Measurements from ENCODE around the gene STRADB. TPM values are rescaled to one million over a fixed set of nuclear protein-coding genes. Genes with fewer than 3 reads are reported as not detected.

The STRADB gene
- 100 to 1,000 TPM in 1 of 2 donors, 10 to 100 TPM in 1; 56.1 to 199 TPM for total RNA-seq
- 10 to 100 TPM; 35.9 to 78.6 TPM for polyA plus RNA-seq

GRCh38 chr2:201451292-201452057 lies at the start of gene STRADB, which contains the start of gene TRAK2:
TSS of gene STRADB (plus strand) at chr2:201451740. CDS start at chr2:201454841, 3,101 bp downstream.
TSS of gene TRAK2 (minus strand) at chr2:201451458. CDS start at chr2:201420507, 30,951 bp downstream.
- TF ChIP-seq SP1 (IDR thresholded peaks at IDR 0.05) (peak; percentile 81), HNF4A (conservative IDR thresholded peaks at IDR 0.05) (peak in 1 of 2 donors; percentile 53), FOXA1 (IDR thresholded peaks at IDR 0.05) (peak; percentile 74), EGR1 (IDR thresholded peaks at IDR 0.05; ENCODE audit: low read depth in 2 of 2) (peak in 1 of 2 donors; percentile 75), YY1 (IDR thresholded peaks at IDR 0.05) (peak; percentile 96), RXRA (IDR thresholded peaks at IDR 0.05) (peak; percentile 75 to 84), RAD21 (IDR thresholded peaks at IDR 0.05) (peak; percentile 45 to 46), NR2F2 (IDR thresholded peaks at IDR 0.05) (peak; percentile 75), MAX (IDR thresholded peaks at IDR 0.05) (peak; percentile 34), ZBTB33 (IDR thresholded peaks at IDR 0.05) (peak; percentile 75), GABPA (IDR thresholded peaks at IDR 0.05 in 1 of 2, conservative IDR thresholded peaks at IDR 0.05 in 1 of 2) (peak in 1 of 2 donors; percentile 76), TAF1 (conservative IDR thresholded peaks at IDR 0.05) (peak; percentile 65), JUND (IDR thresholded peaks at IDR 0.05) (peak in 1 of 2 donors; percentile 14), HNF4G (IDR thresholded peaks at IDR 0.05) (no peak), CTCF (IDR thresholded peaks at IDR 0.05; ENCODE audit: low read depth, low read length, missing input control) (peak; percentile 1), FOXA2 (IDR thresholded peaks at IDR 0.05) (no peak)
- TF ChIP-seq, protein P1, sequence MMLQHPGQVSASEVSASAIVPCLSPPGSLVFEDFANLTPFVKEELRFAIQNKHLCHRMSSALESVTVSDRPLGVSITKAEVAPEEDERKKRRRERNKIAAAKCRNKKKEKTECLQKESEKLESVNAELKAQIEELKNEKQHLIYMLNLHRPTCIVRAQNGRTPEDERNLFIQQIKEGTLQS (IDR thresholded peaks at IDR 0.05) = no peak
- TF ChIP-seq, protein P2, sequence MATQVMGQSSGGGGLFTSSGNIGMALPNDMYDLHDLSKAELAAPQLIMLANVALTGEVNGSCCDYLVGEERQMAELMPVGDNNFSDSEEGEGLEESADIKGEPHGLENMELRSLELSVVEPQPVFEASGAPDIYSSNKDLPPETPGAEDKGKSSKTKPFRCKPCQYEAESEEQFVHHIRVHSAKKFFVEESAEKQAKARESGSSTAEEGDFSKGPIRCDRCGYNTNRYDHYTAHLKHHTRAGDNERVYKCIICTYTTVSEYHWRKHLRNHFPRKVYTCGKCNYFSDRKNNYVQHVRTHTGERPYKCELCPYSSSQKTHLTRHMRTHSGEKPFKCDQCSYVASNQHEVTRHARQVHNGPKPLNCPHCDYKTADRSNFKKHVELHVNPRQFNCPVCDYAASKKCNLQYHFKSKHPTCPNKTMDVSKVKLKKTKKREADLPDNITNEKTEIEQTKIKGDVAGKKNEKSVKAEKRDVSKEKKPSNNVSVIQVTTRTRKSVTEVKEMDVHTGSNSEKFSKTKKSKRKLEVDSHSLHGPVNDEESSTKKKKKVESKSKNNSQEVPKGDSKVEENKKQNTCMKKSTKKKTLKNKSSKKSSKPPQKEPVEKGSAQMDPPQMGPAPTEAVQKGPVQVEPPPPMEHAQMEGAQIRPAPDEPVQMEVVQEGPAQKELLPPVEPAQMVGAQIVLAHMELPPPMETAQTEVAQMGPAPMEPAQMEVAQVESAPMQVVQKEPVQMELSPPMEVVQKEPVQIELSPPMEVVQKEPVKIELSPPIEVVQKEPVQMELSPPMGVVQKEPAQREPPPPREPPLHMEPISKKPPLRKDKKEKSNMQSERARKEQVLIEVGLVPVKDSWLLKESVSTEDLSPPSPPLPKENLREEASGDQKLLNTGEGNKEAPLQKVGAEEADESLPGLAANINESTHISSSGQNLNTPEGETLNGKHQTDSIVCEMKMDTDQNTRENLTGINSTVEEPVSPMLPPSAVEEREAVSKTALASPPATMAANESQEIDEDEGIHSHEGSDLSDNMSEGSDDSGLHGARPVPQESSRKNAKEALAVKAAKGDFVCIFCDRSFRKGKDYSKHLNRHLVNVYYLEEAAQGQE (IDR thresholded peaks at IDR 0.05) = peak; percentile 58
- DNase-seq (ENCODE audit: low spot score) = peak; percentile 95
- no peaks in the 10 kb centered on the region for H3K9me3 ChIP-seq (ENCODE audit: control insufficient read depth in 4 of 4, low read length in 3 of 4)
- peak within 1 kb of the TSS; percentile 83 to 91 (median 91) for H3K4me3 ChIP-seq (ENCODE audit: low read depth in 1 of 3, low read length in 3 of 3)
- H3K9ac ChIP-seq (ENCODE audit: low read depth in 1 of 2, low read length in 2 of 2) = peak within 1 kb of the TSS; percentile 66 to 82
- peaks cover 7 to 32% (median 19%) of the 10 kb centered on the region in 4 donors for H3K4me1 ChIP-seq (ENCODE audit: control insufficient read depth in 4 of 4, insufficient read depth in 4 of 4, low read length in 3 of 4)
- H3K27ac ChIP-seq (ENCODE audit: low read depth in 1 of 2, low read length in 2 of 2) = peak within 1 kb of the TSS; percentile 62 to 87
- H3K27me3 ChIP-seq (ENCODE audit: control insufficient read depth in 4 of 4, insufficient read depth in 4 of 4, low read length in 3 of 4) = no peaks in the 10 kb centered on the region
- H3K36me3 ChIP-seq (ENCODE audit: control insufficient read depth in 4 of 4, insufficient read depth in 3 of 4, low read depth in 1 of 4, low read length in 3 of 4) = no peaks in the 10 kb centered on the region
- under 1% methylated on average over 78 of the region's 78 CpGs for WGBS
